Measurements from ENCODE around the gene SCNN1A. TPM values are rescaled to one million over a fixed set of nuclear protein-coding genes. Genes with fewer than 3 reads are reported as not detected.

Gene SCNN1A
- total and polyA plus RNA-seq, 2 donors (not counting 3 experiments of a cell fraction or from before 2014, with no cell fraction given): 0.12 to 0.18 TPM

DNA sequence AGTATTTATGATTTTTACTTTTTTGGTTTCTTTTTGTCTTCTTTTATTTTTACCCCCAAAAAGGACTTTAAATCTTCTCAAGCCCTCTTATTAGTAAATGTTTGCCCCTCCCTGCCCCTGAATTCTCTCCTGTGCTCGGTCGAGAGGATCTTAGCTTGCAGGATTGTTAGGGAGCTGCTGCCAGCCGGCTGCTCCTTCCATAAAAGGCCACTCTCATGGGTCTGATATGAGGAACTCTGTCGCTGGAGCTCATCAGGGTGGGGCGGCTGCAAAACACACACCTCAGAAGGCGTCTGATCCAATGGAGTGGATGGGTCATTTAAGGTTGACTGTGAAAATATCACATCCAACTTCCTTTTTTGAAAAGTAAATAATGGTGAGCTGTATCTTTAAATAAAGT is 17.1 kb upstream of the SCNN1A start:
- Histone ChIP-seq H3K4me3 (replicated peaks in 1 of 3; ENCODE audit: insufficient read depth in 1 of 3, low read depth in 1 of 3, low read length in 3 of 3) (no peak overlapping the region), H2AFZ (ENCODE audit: low read depth, low read length) (no peak overlapping the region), H3K36me3 (ENCODE audit: control insufficient read depth in 2 of 2, extremely low read depth in 1 of 2, insufficient read depth in 2 of 2, low read length in 2 of 2) (peaks cover 5 to 24% of the 10 kb centered on the region in 2 experiments), H3K4me2 (ENCODE audit: insufficient read depth, low read length) (no peak overlapping the region), H3K79me2 (ENCODE audit: control insufficient read depth, insufficient read depth, low read length) (no peaks in the 10 kb centered on the region), H3K9ac (replicated peaks; ENCODE audit: extremely low read depth, insufficient read depth, low read length) (no peak overlapping the region), H3K27me3 (ENCODE audit: control insufficient read depth in 2 of 2, insufficient read depth in 2 of 2, low read length in 2 of 2) (no peaks in the 10 kb centered on the region), H3K9me3 (replicated peaks; ENCODE audit: control insufficient read depth, insufficient read depth, low read length) (no peaks in the 10 kb centered on the region), H3K9me1 (replicated peaks; ENCODE audit: control insufficient read depth, extremely low read depth, insufficient read depth, low read length) (no peaks in the 10 kb centered on the region), H3K27ac (ENCODE audit: insufficient read depth, low read depth, low read length) (no peak overlapping the region), H3K4me1 (ENCODE audit: control insufficient read depth, extremely low read depth, insufficient read depth, low read length) (peaks cover 2% of the 10 kb centered on the region), H4K20me1 (replicated peaks; ENCODE audit: control insufficient read depth, extremely low read depth, insufficient read depth, low read length) (no peaks in the 10 kb centered on the region)
- CTCF ChIA-PET: interaction anchor here (1.0 to 2.1 kb wide), 4 partner anchors 12 to 66 kb away, joined by 3 to 5 read pairs (median 4); no protein-coding TSS in a partner anchor
- TF ChIP-seq JUN (IDR thresholded peaks at IDR 0.05; ENCODE audit: borderline replicate concordance, insufficient read depth, insufficient read length, low read depth) (no peak), POLR2A (IDR thresholded peaks at IDR 0.05; ENCODE audit: low read depth, low read length) (no peak), POLR2AphosphoS5 (IDR thresholded peaks at IDR 0.05; ENCODE audit: insufficient read depth, low read depth, low read length) (no peak), MYC (IDR thresholded peaks at IDR 0.05; ENCODE audit: low read depth, low read length) (no peak), GATA2 (IDR thresholded peaks at IDR 0.05; ENCODE audit: insufficient read depth, insufficient read length, low read depth, low read length) (no peak), FOS (IDR thresholded peaks at IDR 0.05; ENCODE audit: borderline replicate concordance, insufficient read depth, low read length) (no peak), EZH2 (IDR thresholded peaks at IDR 0.05; ENCODE audit: borderline replicate concordance, low read depth, low read length, severe bottlenecking) (no peak)
- TF ChIP-seq, protein P1, sequence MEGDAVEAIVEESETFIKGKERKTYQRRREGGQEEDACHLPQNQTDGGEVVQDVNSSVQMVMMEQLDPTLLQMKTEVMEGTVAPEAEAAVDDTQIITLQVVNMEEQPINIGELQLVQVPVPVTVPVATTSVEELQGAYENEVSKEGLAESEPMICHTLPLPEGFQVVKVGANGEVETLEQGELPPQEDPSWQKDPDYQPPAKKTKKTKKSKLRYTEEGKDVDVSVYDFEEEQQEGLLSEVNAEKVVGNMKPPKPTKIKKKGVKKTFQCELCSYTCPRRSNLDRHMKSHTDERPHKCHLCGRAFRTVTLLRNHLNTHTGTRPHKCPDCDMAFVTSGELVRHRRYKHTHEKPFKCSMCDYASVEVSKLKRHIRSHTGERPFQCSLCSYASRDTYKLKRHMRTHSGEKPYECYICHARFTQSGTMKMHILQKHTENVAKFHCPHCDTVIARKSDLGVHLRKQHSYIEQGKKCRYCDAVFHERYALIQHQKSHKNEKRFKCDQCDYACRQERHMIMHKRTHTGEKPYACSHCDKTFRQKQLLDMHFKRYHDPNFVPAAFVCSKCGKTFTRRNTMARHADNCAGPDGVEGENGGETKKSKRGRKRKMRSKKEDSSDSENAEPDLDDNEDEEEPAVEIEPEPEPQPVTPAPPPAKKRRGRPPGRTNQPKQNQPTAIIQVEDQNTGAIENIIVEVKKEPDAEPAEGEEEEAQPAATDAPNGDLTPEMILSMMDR (IDR thresholded peaks at IDR 0.05; ENCODE audit: extremely low read depth in 1 of 2, insufficient read depth in 1 of 2, low read depth in 1 of 2, low read length in 2 of 2): no peak
- TF ChIP-seq, protein P2, sequence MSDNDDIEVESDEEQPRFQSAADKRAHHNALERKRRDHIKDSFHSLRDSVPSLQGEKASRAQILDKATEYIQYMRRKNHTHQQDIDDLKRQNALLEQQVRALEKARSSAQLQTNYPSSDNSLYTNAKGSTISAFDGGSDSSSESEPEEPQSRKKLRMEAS (IDR thresholded peaks at IDR 0.05; ENCODE audit: insufficient read depth, insufficient read length): no peak
- no TSS peak for BruUV-seq (replicated peaks)
- POLR2A ChIA-PET: interaction anchor here (0.7 to 1.1 kb wide), 2 partner anchors 56 to 59 kb away, joined by 3 to 5 read pairs; partner anchors contain the start of gene TAPBPL
- DNase-seq (ENCODE audit: low read depth, low spot score) (no peak), FAIRE-seq (no peak)
- dilution Hi-C loops (cut with MboI; ENCODE audit: extremely low pct_ligation_motif_present, low sequenced_read_pairs): no loop called here
- intact Hi-C loops (cut with micrococcal nuclease): no loop called here
